GM20431 (cell line): ENCODE data around the gene CCDC167.

Experiments used
- in situ Hi-C: fragments of 300-500 bp; cut with MseI, MboI; formaldehyde crosslinking; loops from one replicate; pipeline ENCODE4 v1.15.0; 2020; ENCODE audit warnings: low sequenced_read_pairs; ENCODE audit not compliant: unreplicated experiment

The CCDC167 gene

GRCh38 chr6:37435816-37436215 is 63.9 kb downstream of the CCDC167 start:
- in situ Hi-C loops: no loop called here

DNA sequence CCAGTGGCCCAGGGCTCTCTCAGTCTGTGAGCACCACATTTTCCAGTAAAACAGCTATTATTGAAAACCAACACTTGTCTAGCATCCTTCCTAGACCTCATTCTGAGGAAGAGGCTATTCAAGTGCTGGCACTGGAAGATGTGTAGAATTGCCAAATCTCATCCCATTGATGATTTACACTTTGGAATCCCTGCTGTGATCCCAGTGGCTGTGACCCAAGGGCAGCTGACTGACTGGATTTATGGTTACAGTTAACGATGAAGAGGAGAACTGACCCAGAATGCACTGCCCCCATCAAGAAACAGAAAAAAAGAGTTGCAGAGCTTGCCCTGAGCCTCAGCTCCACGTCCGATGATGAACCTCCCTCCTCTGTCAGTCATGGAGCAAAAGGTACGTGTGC is 64.3 kb downstream of the CCDC167 start:
- in situ Hi-C loops: no loop called here

- in situ Hi-C loops: no loop called here
Measured at GRCh38 chr6:37433657-37434271, 65.9 kb downstream of the CCDC167 start.
